NCI-H69 (cell line): ENCODE measurements around the gene CCDC28B.
A peak's percentile ranks its signal among the peaks of the same experiment; 100 is the strongest.

Experiments
- DNase-seq: peaks from one replicate; lab custom pipeline; 2025; lab: John Stamatoyannopoulos, UW

Gene CCDC28B

GRCh38 chr1:32194984-32195383, 5.4 kb upstream of the CCDC28B start:
- DNase-seq: no peak

GRCh38 chr1:32195531-32195930, 4.9 kb upstream of the CCDC28B start:
- no peak for DNase-seq

- no peak for DNase-seq
These were observed 4.2 kb upstream of the CCDC28B start for GRCh38 chr1:32195972-32196823.

- DNase-seq: no peak
These were observed 3.3 kb upstream of the CCDC28B start for GRCh38 chr1:32197074-32197473.

- peak; percentile 13 for DNase-seq
These were observed 2.6 kb upstream of the CCDC28B start for GRCh38 chr1:32197837-32198236.

GRCh38 chr1:32198237-32199042, 2.0 kb upstream of the CCDC28B start:
- DNase-seq: no peak

GRCh38 chr1:32199043-32199716, 1.2 kb upstream of the CCDC28B start:
- DNase-seq: no peak

- peak; percentile 57 for DNase-seq
These were observed 700 bp upstream of the CCDC28B start for GRCh38 chr1:32199717-32200072.

- peak; percentile 58 for DNase-seq
These were observed 838 bp downstream of the CCDC28B start for GRCh38 chr1:32201011-32201855.

GRCh38 chr1:32204943-32205361, 4.6 kb downstream of the CCDC28B start:
- peak; percentile 58 for DNase-seq

- peak; percentile 94 for DNase-seq
These were observed 5.3 kb downstream of the CCDC28B start, which contains the start of gene IQCC for GRCh38 chr1:32205401-32206370. TSS of gene IQCC (plus strand) at chr1:32205671. CDS start at chr1:32205682, 11 bp downstream.

GRCh38 chr1:32208469-32208868, 8.1 kb downstream of the CCDC28B start:
- DNase-seq: no peak

- peak; percentile 90 for DNase-seq
These were observed 8.5 kb downstream of the CCDC28B start, which contains the start of gene DCDC2B for GRCh38 chr1:32208891-32209328. TSS of gene DCDC2B (plus strand) at chr1:32209089. CDS start at chr1:32209094, 5 bp downstream.

GRCh38 chr1:32215629-32216480, 15.5 kb downstream of the CCDC28B start:
- peak; percentile 67 for DNase-seq

GRCh38 chr1:32216566-32216965, 16.2 kb downstream of the CCDC28B start:
- no peak for DNase-seq

- DNase-seq: no peak
These were observed 18.6 kb downstream of the CCDC28B start for GRCh38 chr1:32219022-32219421.

GRCh38 chr1:32220746-32221580, 20.6 kb downstream of the CCDC28B start:
- DNase-seq: no peak

- no peak for DNase-seq
These were observed 21.2 kb downstream of the CCDC28B start for GRCh38 chr1:32221581-32221979.
